Subcutaneous abdominal adipose tissue (tissue), 5 donors: ENCODE data around the gene USP4.
"Not testable (repeated sequence)": the region's sequence is repeated elsewhere in the genome, so short reads cannot be mapped to it uniquely, and the experiment has no call there.

Experiments used
- H3K27ac ChIP-seq: one replicate; pipeline ENCODE4 v1.7.0; 2013; ENCODE audit warnings: low read depth, mild to moderate bottlenecking, inconsistent platforms, low read length, moderate library complexity
- H3K27me3 ChIP-seq, 5 donors: one replicate each; pipeline ENCODE4 v1.7.0; 2013; ENCODE audit warnings: low read length in 5 of 5, inconsistent platforms in 1 of 5; ENCODE audit not compliant: control insufficient read depth in 5 of 5, insufficient read depth in 4 of 5
- H3K36me3 ChIP-seq, 5 donors: one replicate each; pipeline ENCODE4 v1.7.0; 2013; ENCODE audit warnings: low read length in 5 of 5; ENCODE audit not compliant: control insufficient read depth in 5 of 5, insufficient read depth in 5 of 5
- H3K4me1 ChIP-seq, 5 donors: one replicate each; pipeline ENCODE4 v1.7.0; 2013; ENCODE audit warnings: low read length in 5 of 5, mild to moderate bottlenecking in 3 of 5, moderate library complexity in 1 of 5; ENCODE audit not compliant: control insufficient read depth in 5 of 5, insufficient read depth in 5 of 5
- H3K4me3 ChIP-seq, 5 donors: one replicate each; pipeline ENCODE4 v1.7.0; 2013; ENCODE audit warnings: low read length in 5 of 5, low read depth in 1 of 5
- H3K9ac ChIP-seq, 5 donors: one replicate each; pipeline ENCODE4 v1.7.0; 2013; ENCODE audit warnings: low read length in 5 of 5, mild to moderate bottlenecking in 4 of 5, moderate library complexity in 3 of 5
- H3K9me3 ChIP-seq, 5 donors: one replicate each; pipeline ENCODE4 v1.7.0; 2013; ENCODE audit warnings: low read length in 5 of 5; ENCODE audit not compliant: control insufficient read depth in 5 of 5
- donor health status: healthy.
- donor health status: healthy.
- donor health status: healthy.
- donor health status: healthy.
- donor health status: healthy.

The USP4 gene

GRCh38 chr3:49352281-49352680 lies 12.4 kb upstream of the USP4 start:
- Histone ChIP-seq H3K9me3 (no peaks in the 10 kb centered on the region), H3K27me3 (no peaks in the 10 kb centered on the region), H3K4me3 (peak overlapping the region in 1 of 5 donors; percentile 7), H3K36me3 (peaks cover 0 to 12% (median 9%) of the 10 kb centered on the region in 5 donors), H3K27ac (peak overlapping the region; percentile 90), H3K4me1 (peaks cover 8 to 56% (median 50%) of the 10 kb centered on the region in 5 donors), H3K9ac (peak overlapping the region in 2 of 5 donors; percentile 17 to 52)

DNA sequence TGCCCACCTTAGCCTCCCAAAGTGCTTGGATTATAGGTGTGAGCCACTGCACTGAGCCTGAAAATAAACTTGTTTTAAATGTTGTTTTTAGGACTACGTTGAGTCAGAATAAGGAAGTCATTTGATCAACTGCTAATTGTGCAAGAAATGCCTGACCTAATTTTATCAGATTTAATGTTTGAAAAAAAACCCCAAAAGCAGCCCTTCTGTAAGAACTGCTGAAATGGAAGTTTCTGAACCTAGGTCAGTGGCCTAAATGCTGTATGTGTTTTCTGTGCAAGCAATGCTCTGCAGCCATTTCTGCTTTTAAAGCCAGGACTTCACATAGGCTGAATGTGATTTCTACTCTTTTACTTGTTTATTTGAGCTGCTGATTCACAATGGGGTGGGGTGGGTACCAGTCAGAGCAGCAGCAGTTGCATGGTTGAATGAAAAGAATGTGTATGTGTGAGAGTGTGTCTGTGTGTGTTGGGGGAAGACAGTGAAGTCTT lies 11.7 kb upstream of the USP4 start:
- peaks cover 9 to 57% (median 55%) of the 10 kb centered on the region in 5 donors for H3K4me1 ChIP-seq
- H3K27ac ChIP-seq: peak overlapping the region; percentile 90
- peak overlapping the region in 1 of 5 donors; percentile 44 for H3K9ac ChIP-seq
- no peaks in the 10 kb centered on the region for H3K27me3 ChIP-seq
- peaks cover 0 to 11% (median 9%) of the 10 kb centered on the region in 5 donors for H3K36me3 ChIP-seq
- H3K4me3 ChIP-seq: no peak overlapping the region
- H3K9me3 ChIP-seq: no peaks in the 10 kb centered on the region

GRCh38 chr3:49349348-49350114 lies 9.7 kb upstream of the USP4 start:
- no peak overlapping the region for H3K9ac ChIP-seq
- H3K4me1 ChIP-seq: peaks cover 6 to 57% (median 47%) of the 10 kb centered on the region in 5 donors
- H3K4me3 ChIP-seq: no peak overlapping the region
- no peaks in the 10 kb centered on the region for H3K27me3 ChIP-seq
- H3K36me3 ChIP-seq: no peaks in the 10 kb centered on the region
- H3K9me3 ChIP-seq: no peaks in the 10 kb centered on the region
- peak overlapping the region; percentile 90 for H3K27ac ChIP-seq

GRCh38 chr3:49348361-49348760 lies 8.5 kb upstream of the USP4 start:
- not testable (repeated sequence) for H3K27ac ChIP-seq, H3K9ac ChIP-seq, H3K4me3 ChIP-seq, H3K9me3 ChIP-seq, H3K27me3 ChIP-seq, H3K36me3 ChIP-seq
- H3K4me1 ChIP-seq: peaks cover 6 to 64% (median 49%) of the 10 kb centered on the region in 5 donors

DNA sequence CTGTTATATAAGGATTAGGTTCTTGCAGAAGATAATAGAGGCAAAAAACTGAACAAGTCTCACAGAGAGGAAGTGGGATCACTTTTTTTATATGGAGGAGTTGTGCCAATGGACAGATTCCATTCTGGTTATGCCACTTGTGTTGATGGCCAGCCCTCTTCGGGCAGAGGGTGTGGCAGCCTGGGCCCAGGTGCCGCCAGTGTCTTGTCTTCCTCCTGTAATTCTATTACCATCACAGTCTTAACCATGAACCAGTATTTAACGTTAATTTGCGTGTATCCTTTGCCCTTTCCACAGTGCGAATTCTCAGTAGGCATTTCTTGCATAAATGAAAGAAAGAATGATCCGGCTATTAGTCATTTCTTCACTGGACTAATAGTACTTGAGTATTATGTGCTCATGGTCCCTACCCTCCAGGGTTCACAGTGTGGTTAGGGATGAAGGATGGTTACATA lies 7.0 kb upstream of the USP4 start:
- Histone ChIP-seq H3K9ac (peak overlapping the region in 1 of 5 donors; percentile 28), H3K36me3 (no peaks in the 10 kb centered on the region), H3K4me1 (peaks cover 6 to 56% (median 37%) of the 10 kb centered on the region in 5 donors), H3K27ac (peak overlapping the region; percentile 84), H3K9me3 (no peaks in the 10 kb centered on the region), H3K27me3 (no peaks in the 10 kb centered on the region), H3K4me3 (no peak overlapping the region)

DNA sequence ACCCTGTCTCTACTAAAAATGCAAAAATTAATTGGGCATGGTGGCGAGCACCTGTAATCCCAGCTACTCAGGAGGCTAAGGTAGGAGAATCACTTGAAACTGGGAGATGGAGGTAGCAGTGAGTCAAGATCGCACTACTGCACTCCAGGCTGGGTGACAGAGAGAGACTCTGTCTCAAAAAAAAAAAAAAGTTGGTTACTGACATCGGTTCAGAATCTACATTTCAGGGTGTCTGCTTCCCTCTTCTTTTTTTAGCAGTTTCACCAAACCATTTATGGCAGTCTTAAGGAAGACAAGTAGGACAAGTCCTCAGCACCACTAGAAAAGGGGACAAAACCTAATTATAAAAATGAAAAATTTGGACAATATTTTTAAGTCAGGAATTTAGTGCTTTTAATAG lies 3.3 kb upstream of the USP4 start:
- Histone ChIP-seq H3K36me3 (no peaks in the 10 kb centered on the region), H3K27ac (no peak overlapping the region), H3K9ac (no peak overlapping the region), H3K9me3 (no peaks in the 10 kb centered on the region), H3K4me3 (no peak overlapping the region), H3K27me3 (no peaks in the 10 kb centered on the region), H3K4me1 (peaks cover 6 to 62% (median 45%) of the 10 kb centered on the region in 5 donors)

DNA sequence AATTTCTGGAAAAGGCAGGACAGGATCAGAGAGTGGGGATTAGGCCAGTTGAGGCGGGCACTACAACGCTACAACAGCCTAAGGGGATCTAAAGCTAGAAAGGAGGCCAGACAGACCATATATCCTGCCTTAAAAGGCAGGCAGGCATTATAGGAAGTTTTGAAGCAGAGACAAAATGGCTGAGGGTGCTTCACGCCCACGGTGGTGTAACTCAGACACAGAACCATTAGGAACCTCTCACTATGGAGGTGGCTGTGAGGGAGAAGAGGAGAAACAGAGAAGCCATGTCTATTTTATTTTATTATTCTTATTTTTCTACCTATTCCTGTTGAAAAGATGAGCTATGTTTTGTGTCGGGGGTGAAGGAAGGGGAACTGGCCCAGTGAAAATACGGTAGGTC lies 2.1 kb upstream of the USP4 start:
- Histone ChIP-seq H3K9ac (peak overlapping the region in 1 of 5 donors; percentile 30), H3K27ac (no peak overlapping the region), H3K36me3 (peaks cover 0 to 3% (median under 1%) of the 10 kb centered on the region in 5 donors), H3K4me3 (no peak overlapping the region), H3K9me3 (no peaks in the 10 kb centered on the region), H3K4me1 (peaks cover 5 to 61% (median 43%) of the 10 kb centered on the region in 5 donors), H3K27me3 (no peaks in the 10 kb centered on the region)

GRCh38 chr3:49339581-49339940 lies 292 bp downstream of the USP4 start:
- H3K4me1 ChIP-seq: peaks cover 0 to 43% (median 33%) of the 10 kb centered on the region in 5 donors

DNA sequence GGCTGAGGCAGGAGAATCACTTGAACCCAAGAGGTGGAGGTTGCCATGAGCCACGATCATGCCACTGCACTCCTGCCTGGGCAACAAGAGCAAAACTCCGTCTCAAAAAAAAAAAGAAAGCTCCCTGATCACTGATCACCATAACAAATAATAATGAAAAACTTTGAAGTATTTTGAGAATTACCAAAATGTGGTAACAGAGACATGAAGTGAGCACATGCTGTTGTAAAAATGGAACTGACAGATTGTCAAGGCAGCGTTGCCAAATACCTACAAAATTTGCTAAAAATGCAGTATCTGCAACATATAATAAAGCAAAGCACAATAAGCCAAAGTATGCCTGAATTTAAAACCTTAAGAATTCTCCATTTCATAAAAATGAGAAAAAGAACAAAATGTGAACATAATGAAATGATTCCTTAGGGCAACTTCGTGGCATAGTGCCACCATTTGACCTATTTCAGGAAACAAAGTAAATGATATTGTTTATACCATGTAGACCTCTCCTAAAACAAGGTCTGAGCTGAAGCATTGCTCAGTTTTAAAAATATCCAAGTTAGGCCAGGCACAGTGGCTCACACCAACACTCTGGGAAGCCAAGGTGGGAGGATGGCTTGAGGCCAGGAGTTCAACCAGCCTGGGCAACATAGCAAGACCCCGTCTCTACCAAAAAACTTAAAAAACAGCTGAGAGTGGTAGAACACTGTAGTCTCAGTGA lies 5.8 kb downstream of the USP4 start:
- Histone ChIP-seq H3K27ac (peak overlapping the region; percentile 37), H3K36me3 (peaks cover 16 to 68% (median 42%) of the 10 kb centered on the region in 5 donors), H3K9me3 (no peaks in the 10 kb centered on the region), H3K27me3 (no peaks in the 10 kb centered on the region), H3K4me3 (no peak overlapping the region), H3K4me1 (peaks cover 0 to 24% (median 13%) of the 10 kb centered on the region in 5 donors), H3K9ac (no peak overlapping the region)

More at GRCh38 chr3:49339581-49339940, 292 bp downstream of the USP4 start:
- H3K9ac ChIP-seq: peak overlapping the region; percentile 68 to 89 (median 83)
- H3K36me3 ChIP-seq: peaks cover 7 to 20% (median 15%) of the 10 kb centered on the region in 5 donors
- peak overlapping the region; percentile 78 to 90 (median 85) for H3K4me3 ChIP-seq
- H3K9me3 ChIP-seq: no peaks in the 10 kb centered on the region
- H3K27me3 ChIP-seq: no peaks in the 10 kb centered on the region
- peak overlapping the region; percentile 88 for H3K27ac ChIP-seq

- Histone ChIP-seq H3K4me1 (peaks cover 0 to 16% (median 7%) of the 10 kb centered on the region in 5 donors), H3K27ac (no peak overlapping the region), H3K4me3 (no peak overlapping the region), H3K36me3 (peaks cover 16 to 68% (median 42%) of the 10 kb centered on the region in 5 donors), H3K9me3 (no peaks in the 10 kb centered on the region), H3K9ac (no peak overlapping the region), H3K27me3 (no peaks in the 10 kb centered on the region)
These were observed 6.8 kb downstream of the USP4 start for GRCh38 chr3:49333091-49333490.
